Prostate gland (tissue), 1 donor: ENCODE data around the gene FIBCD1.
"Not testable (repeated sequence)": the region's sequence is repeated elsewhere in the genome, so short reads cannot be mapped to it uniquely, and the experiment has no call there.

ENCODE experiments used
- POLR2A ChIP-seq: fragments of 450-650 bp; IDR thresholded peaks from one replicate; pipeline ENCODE4 v1.6.1; 2016; ENCODE audit warnings: antibody characterized with exemption, mild to moderate bottlenecking
- POLR2AphosphoS5 ChIP-seq: sonication (generic); formaldehyde crosslinking; IDR thresholded peaks from one replicate; pipeline ENCODE4 v1.6.1; 2017; ENCODE audit warnings: antibody characterized with exemption

DNA sequence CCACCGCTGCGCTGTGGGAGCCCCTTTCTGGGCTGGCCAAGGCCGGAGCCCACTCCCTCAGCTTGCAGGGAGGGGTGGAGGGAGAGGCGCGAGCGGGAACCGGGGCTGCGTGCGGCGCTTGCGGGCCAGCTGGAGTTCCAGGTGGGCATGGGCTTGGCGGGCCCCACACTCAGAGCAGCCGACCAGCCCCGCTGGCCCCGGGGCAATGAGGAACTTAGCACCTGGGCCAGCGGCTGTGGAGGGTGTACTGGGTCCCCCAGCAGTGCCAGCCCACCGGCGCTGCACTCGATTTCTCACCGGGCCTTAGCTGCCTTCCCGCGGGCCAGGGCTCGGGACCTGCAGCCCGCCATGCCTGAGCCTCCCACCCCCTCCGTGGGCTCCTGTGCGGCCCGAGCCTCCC lies 29.0 kb downstream of the FIBCD1 start:
- TF ChIP-seq POLR2AphosphoS5, POLR2A: not testable (repeated sequence)
